Ovary (tissue), 9 donors: Measurements from ENCODE around the gene L2HGDH. TPM values are rescaled to one million over a fixed set of nuclear protein-coding genes. Genes with fewer than 3 reads are reported as not detected.

Experiments
- DNase-seq, 5 donors: peaks; one replicate each; pipeline ENCODE4 v3.0.0-alpha.2; 2019 to 2020
- H3K27ac ChIP-seq, 2 donors: fragments of 200-600 bp; one replicate each; pipeline versions ENCODE4 v1.5.1 to v1.8.0; 2019 to 2022
- H3K27me3 ChIP-seq: fragments of 200-600 bp; one replicate; pipeline ENCODE4 v1.8.0; 2022
- H3K36me3 ChIP-seq: fragments of 200-600 bp; sonication (generic); one replicate; pipeline ENCODE4 v1.5.1; 2019
- H3K4me1 ChIP-seq: one replicate; pipeline ENCODE4 v1.8.1; 2013; ENCODE audit warnings: mild to moderate bottlenecking, moderate library complexity; ENCODE audit not compliant: insufficient read depth
- H3K4me3 ChIP-seq: fragments of 200-600 bp; sonication (generic); one replicate; pipeline ENCODE4 v1.5.1; 2017
- H3K9me3 ChIP-seq, 2 donors: fragments of 200-600 bp in 1 of 2; sonication (generic) in 1 of 2; one replicate each; pipeline versions ENCODE4 v1.5.1 to v1.8.1; 2013 to 2019; ENCODE audit warnings: mild to moderate bottlenecking in 1 of 2, moderate library complexity in 1 of 2
- CTCF ChIP-seq, 3 donors: fragments of 450-650 bp in 2 of 3; fragments of 200-600 bp in 1 of 3; IDR thresholded peaks; one replicate each; pipeline versions ENCODE4 v1.5.1 to v1.8.0; 2016 to 2022; ENCODE audit warnings: antibody characterized with exemption in 3 of 3, mild to moderate bottlenecking in 1 of 3
- EP300 ChIP-seq: sonication (generic); formaldehyde crosslinking; IDR thresholded peaks from one replicate; pipeline ENCODE4 v1.6.1; 2017; ENCODE audit warnings: antibody characterized with exemption
- POLR2A ChIP-seq: fragments of 450-650 bp; IDR thresholded peaks from one replicate; pipeline ENCODE4 v1.6.1; 2017; ENCODE audit warnings: antibody characterized with exemption, mild to moderate bottlenecking, moderate library complexity
- WGBS, 3 donors: extraction: QIAGEN DNeasy Blood & Tissue Kit in 1 of 3; methylation state at CpG; one replicate each; pipeline versions ENCODE4 v1.1.5 to v1.1.7; 2013 to 2017; 5-methylcytosine and 5-hydroxymethylcytosine counted together
- intact Hi-C, 4 donors: fragments of 100-400 bp; cut with DNase I; formaldehyde crosslinking; loops; one replicate each; pipeline versions ENCODE4 v1.11.0 to v1.15.1; 2022 to 2023
- polyA plus RNA-seq, 2 donors: library from polyadenylated mRNA; stranded (reverse); fragments of 200-250 nt in 1 of 2; fragments of 350-450 nt in 1 of 2; fragmentation: Illumina TruSeq in 1 of 2; extraction: RNeasy Lipid Tissue Mini Kit (QIAGEN cat#74804) in 1 of 2; gene quantifications; one replicate each; pipeline ENCODE4 v1.2.3, GENCODE V29; 2013 to 2014
- total RNA-seq, 7 donors: library from RNA; depleted of rRNA in 2 of 7; stranded (reverse); fragments of >200 nt in 2 of 7; fragmentation: NEBNext Ultra II Directional in 3 of 7; extraction: Animal tissue kit (Norgen Biotek cat#: 25700) in 3 of 7; gene quantifications; one replicate each; pipeline versions ENCODE4 v1.1.0 to v1.2.4, GENCODE V29; 2016 to 2023
- donor health status: DM: no; HTN: no; CAD: no; lungs with moderate emphysema.
- donor health status: DM: no; HTN: no; CAD: no.
- donor health status: Bipolar disorder and iron deficiency.
- donor health status: DM: yes; HTN: yes; CAD: no.
- donor health status: DM: no; HTN: no; CAD: no.
- donor health status: DM: yes; HTN: yes; CAD: no.

Gene L2HGDH
- total and polyA plus RNA-seq, 9 donors: 2.3 to 5.9 (median 4.8) TPM

GRCh38 chr14:50247245-50247644, 64.8 kb downstream of the L2HGDH start:
- Histone ChIP-seq H3K27ac (no peak overlapping the region), H3K36me3 (no peaks in the 10 kb centered on the region), H3K4me1 (no peaks in the 10 kb centered on the region), H3K27me3 (no peaks in the 10 kb centered on the region), H3K4me3 (no peak overlapping the region), H3K9me3 (no peaks in the 10 kb centered on the region)
- no peak for TF ChIP-seq POLR2A
- intact Hi-C loops: no loop called here
- whole genome bisulfite sequencing, 3 donors: 74 to 91% (median 80%) methylated on average over 3 of the region's 3 CpGs
- no peak for DNase-seq

GRCh38 chr14:50242566-50243310, 69.3 kb downstream of the L2HGDH start:
- no peak overlapping the region for H3K27ac ChIP-seq
- no peak for TF ChIP-seq EP300
- TF ChIP-seq POLR2A: no peak
- no peak for TF ChIP-seq CTCF (IDR thresholded peaks at IDR 0.05)
- no peak for DNase-seq
- WGBS, 3 donors: 66 to 78% (median 74%) methylated on average over 5 of the region's 5 CpGs
- H3K36me3 ChIP-seq: no peaks in the 10 kb centered on the region
- no peaks in the 10 kb centered on the region for H3K27me3 ChIP-seq
- H3K9me3 ChIP-seq: no peaks in the 10 kb centered on the region
- H3K4me3 ChIP-seq: no peak overlapping the region
- no peaks in the 10 kb centered on the region for H3K4me1 ChIP-seq
- intact Hi-C loops: no loop called here

GRCh38 chr14:50242096-50242495, 69.9 kb downstream of the L2HGDH start:
- WGBS, 3 donors: 90 to 98% (median 93%) methylated on average over 1 of the region's 1 CpG
- intact Hi-C loops: no loop called here

GRCh38 chr14:50237427-50237826, 74.6 kb downstream of the L2HGDH start:
- TF ChIP-seq CTCF (IDR thresholded peaks at IDR 0.05) (no peak), EP300 (no peak), POLR2A (no peak)
- 51 to 61% (median 52%) methylated on average over 3 of the region's 3 CpGs for WGBS, 3 donors
- no peak overlapping the region for H3K27ac ChIP-seq
- H3K9me3 ChIP-seq: no peaks in the 10 kb centered on the region
- H3K27me3 ChIP-seq: no peaks in the 10 kb centered on the region
- no peak overlapping the region for H3K4me3 ChIP-seq
- no peak for DNase-seq
- intact Hi-C loops: no loop called here
- no peaks in the 10 kb centered on the region for H3K36me3 ChIP-seq
- H3K4me1 ChIP-seq: no peaks in the 10 kb centered on the region

More at GRCh38 chr14:50242096-50242495, 69.9 kb downstream of the L2HGDH start:
- no peaks in the 10 kb centered on the region for H3K27me3 ChIP-seq
- no peak for TF ChIP-seq EP300
- no peak overlapping the region for H3K27ac ChIP-seq
- no peaks in the 10 kb centered on the region for H3K9me3 ChIP-seq
- no peaks in the 10 kb centered on the region for H3K36me3 ChIP-seq
- H3K4me3 ChIP-seq: no peak overlapping the region
- no peaks in the 10 kb centered on the region for H3K4me1 ChIP-seq
- no peak for DNase-seq

- WGBS, 3 donors: 94 to 96% (median 94%) methylated on average over 4 of the region's 4 CpGs
- Histone ChIP-seq H3K4me1 (peaks cover 2% of the 10 kb centered on the region), H3K27me3 (no peaks in the 10 kb centered on the region), H3K4me3 (no peak overlapping the region), H3K36me3 (no peaks in the 10 kb centered on the region), H3K27ac (no peak overlapping the region), H3K9me3 (no peaks in the 10 kb centered on the region)
- intact Hi-C loops: no loop called here
- DNase-seq: no peak
- TF ChIP-seq POLR2A (no peak), CTCF (IDR thresholded peaks at IDR 0.05) (no peak), EP300 (no peak)
Measured at GRCh38 chr14:50233951-50234250, 78.1 kb downstream of the L2HGDH start.
